CD14-positive monocyte (primary cell): ENCODE results near the gene APOD. TPM values are rescaled to one million over a fixed set of nuclear protein-coding genes. Genes with fewer than 3 reads are reported as not detected.
A peak's percentile ranks its signal among the peaks of the same experiment; 100 is the strongest.

Source experiments
- DNase-seq, 3 donors: peaks; one replicate each; pipeline ENCODE4 v3.0.0-alpha.2; 2011 to 2022
- H2AFZ ChIP-seq: 2 replicates; pipeline ENCODE4 v1.6.0; 2012; ENCODE audit warnings: mild to moderate bottlenecking, low read depth, low read length, inconsistent platforms; ENCODE audit not compliant: insufficient read depth, poor library complexity, severe bottlenecking
- H3K27ac ChIP-seq, 2 donors: 1 replicate in 1 of 2; 2 replicates in 1 of 2; pipeline ENCODE4 v1.5.1; 2012 to 2013; ENCODE audit warnings: low read length in 2 of 2, control low read depth in 1 of 2, inconsistent platforms in 1 of 2, low read depth in 1 of 2, mild to moderate bottlenecking in 1 of 2
- H3K27me3 ChIP-seq, 2 donors: one replicate each; pipeline versions ENCODE4 v1.6.0 to v1.6.1; 2011 to 2013; ENCODE audit warnings: low read length in 2 of 2; ENCODE audit not compliant: control insufficient read depth in 2 of 2, insufficient read depth in 2 of 2
- H3K36me3 ChIP-seq, 2 donors: replicated peaks in 1 of 2; 1 replicate in 1 of 2; 2 replicates in 1 of 2; pipeline versions ENCODE4 v1.5.1 to v1.6.1; 2012 to 2013; ENCODE audit warnings: low read length in 2 of 2, control low read depth in 1 of 2, inconsistent platforms in 1 of 2, mild to moderate bottlenecking in 1 of 2; ENCODE audit not compliant: insufficient read depth in 2 of 2, control insufficient read depth in 1 of 2
- H3K4me1 ChIP-seq, 2 donors: 1 replicate in 1 of 2; 2 replicates in 1 of 2; pipeline versions ENCODE4 v1.5.1 to v1.6.1; 2012 to 2013; ENCODE audit warnings: low read length in 2 of 2, control low read depth in 1 of 2, inconsistent platforms in 1 of 2, mild to moderate bottlenecking in 1 of 2, moderate library complexity in 1 of 2; ENCODE audit not compliant: insufficient read depth in 2 of 2, control insufficient read depth in 1 of 2
- H3K4me2 ChIP-seq: replicated peaks from 2 replicates; pipeline ENCODE3; 2012; ENCODE audit warnings: low read length, moderate library complexity, mild to moderate bottlenecking; ENCODE audit not compliant: poor library complexity, severe bottlenecking; ENCODE audit errors: extremely low read depth
- H3K4me3 ChIP-seq, 3 experiments: fragments of 200-600 bp in 1 of 3; sonication (generic) in 1 of 3; replicated peaks in 1 of 3; 1 replicate in 2 of 3; 2 replicates in 1 of 3; pipeline ENCODE4 v1.5.1; 2011 to 2013; ENCODE audit warnings: low read length in 3 of 3, mild to moderate bottlenecking in 3 of 3, control low read depth in 2 of 3, low read depth in 2 of 3, inconsistent platforms in 1 of 3, moderate library complexity in 1 of 3
- H3K79me2 ChIP-seq: 2 replicates; pipeline ENCODE4 v1.6.0; 2012; ENCODE audit warnings: mild to moderate bottlenecking, control low read depth, inconsistent platforms, low read length, moderate library complexity; ENCODE audit not compliant: insufficient read depth
- H3K9ac ChIP-seq: 2 replicates; pipeline ENCODE4 v1.6.0; 2017; ENCODE audit warnings: low read length, mild to moderate bottlenecking; ENCODE audit not compliant: insufficient read depth, poor library complexity, severe bottlenecking
- H3K9me3 ChIP-seq, 2 donors: replicated peaks in 1 of 2; 1 replicate in 1 of 2; 2 replicates in 1 of 2; pipeline versions ENCODE4 v1.5.1 to v1.6.1; 2012 to 2013; ENCODE audit warnings: low read length in 2 of 2, control low read depth in 1 of 2; ENCODE audit not compliant: control insufficient read depth in 1 of 2, insufficient read depth in 1 of 2
- H4K20me1 ChIP-seq: 2 replicates; pipeline ENCODE4 v1.6.0; 2012; ENCODE audit warnings: mild to moderate bottlenecking, low read length, control low read depth, moderate library complexity; ENCODE audit not compliant: insufficient read depth
- H3K27ac Mint-ChIP-seq, 7 donors: one replicate each; pipeline ENCODE4 v1.8.0; 2020; ENCODE audit warnings: mild to moderate bottlenecking in 7 of 7, mixed read lengths in 7 of 7, moderate library complexity in 6 of 7, inconsistent platforms in 2 of 7
- H3K27me3 Mint-ChIP-seq, 3 donors: one replicate each; pipeline ENCODE4 v1.8.0; 2021 to 2022; ENCODE audit warnings: low read depth in 3 of 3, mild to moderate bottlenecking in 3 of 3, mixed read lengths in 3 of 3, moderate library complexity in 3 of 3, inconsistent platforms in 1 of 3
- H3K36me3 Mint-ChIP-seq, 2 donors: one replicate each; pipeline ENCODE4 v1.8.0; 2020; ENCODE audit warnings: mixed read lengths in 2 of 2, inconsistent platforms in 1 of 2, mild to moderate bottlenecking in 1 of 2
- H3K4me1 Mint-ChIP-seq: one replicate; pipeline ENCODE4 v1.8.0; 2020; ENCODE audit warnings: mild to moderate bottlenecking, mixed read lengths
- H3K4me3 Mint-ChIP-seq, 2 donors: one replicate each; pipeline ENCODE4 v1.8.0; 2020; ENCODE audit warnings: mild to moderate bottlenecking in 2 of 2, mixed read lengths in 2 of 2, moderate library complexity in 1 of 2
- H3K9me3 Mint-ChIP-seq, 7 donors: one replicate each; pipeline ENCODE4 v1.8.0; 2020 to 2022; ENCODE audit warnings: mixed read lengths in 7 of 7, mild to moderate bottlenecking in 6 of 7, moderate library complexity in 6 of 7, inconsistent platforms in 2 of 7
- WGBS: methylation state at CpG from one replicate; pipeline ENCODE4 v1.1.5; 2013; ENCODE audit warnings: missing lambda C conversion rate; ENCODE audit not compliant: insufficient coverage; 5-methylcytosine and 5-hydroxymethylcytosine counted together
- intact Hi-C, 2 donors: fragments of 100-400 bp; cut with micrococcal nuclease; formaldehyde crosslinking; loops; one replicate each; pipeline versions ENCODE4 v1.15.0 to v1.15.1; 2023
- polyA plus RNA-seq, 3 donors: library from polyadenylated mRNA; depleted of rRNA in 1 of 3; unstranded in 2 of 3; stranded (reverse) in 1 of 3; fragments of 300-500 nt in 2 of 3; fragments of >200 nt in 1 of 3; fragmentation: Illumina TruSeq in 2 of 3; gene quantifications; 1 replicate in 2 of 3; 2 replicates in 1 of 3; pipeline ENCODE4 v1.2.3, GENCODE V29; 2012 to 2021
- TF ChIP-seq, protein P1 (sequence below): fragments of 200-600 bp; IDR thresholded peaks from one replicate; pipeline ENCODE4 v1.8.0; 2022; ENCODE audit warnings: antibody characterized with exemption, mild to moderate bottlenecking

The APOD gene
- polyA plus RNA-seq, 3 donors = not detected

DNA sequence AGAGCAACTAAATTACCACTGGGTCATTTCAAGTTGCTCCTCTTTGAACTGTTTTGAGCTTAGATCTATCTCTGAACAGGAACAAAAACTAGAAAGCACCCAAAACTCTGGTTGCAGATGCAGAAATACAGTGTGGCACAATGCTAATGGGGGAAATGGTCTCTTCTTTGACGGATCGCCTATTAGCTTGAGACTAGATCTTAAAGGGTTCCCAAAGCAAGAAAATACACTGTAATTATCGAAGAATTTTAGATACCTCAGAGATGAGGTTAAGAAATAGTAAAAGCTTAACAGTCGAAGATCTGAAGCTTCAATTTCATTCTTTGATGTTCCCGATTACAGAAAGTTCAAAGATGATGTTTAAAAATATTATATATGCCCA is 41.4 kb downstream of the APOD start:
- no peaks in the 10 kb centered on the region for H3K9me3 ChIP-seq
- H3K4me2 ChIP-seq = peak overlapping the region; percentile 81
- Mint-ChIP-seq H3K36me3 (peaks cover 0 to 8% of the 10 kb centered on the region in 2 donors), H3K27ac (peak overlapping the region; percentile 93 to 98 (median 96)), H3K9me3 (peaks cover 0 to 2% (median 0%) of the 10 kb centered on the region in 7 donors), H3K4me3 (peak overlapping the region; percentile 89 to 94), H3K4me1 (peaks cover 62% of the 10 kb centered on the region), H3K27me3 (peaks cover 17 to 25% (median 24%) of the 10 kb centered on the region in 3 donors)
- peaks cover 59% of the 10 kb centered on the region for H3K79me2 ChIP-seq
- TF ChIP-seq, protein P1, sequence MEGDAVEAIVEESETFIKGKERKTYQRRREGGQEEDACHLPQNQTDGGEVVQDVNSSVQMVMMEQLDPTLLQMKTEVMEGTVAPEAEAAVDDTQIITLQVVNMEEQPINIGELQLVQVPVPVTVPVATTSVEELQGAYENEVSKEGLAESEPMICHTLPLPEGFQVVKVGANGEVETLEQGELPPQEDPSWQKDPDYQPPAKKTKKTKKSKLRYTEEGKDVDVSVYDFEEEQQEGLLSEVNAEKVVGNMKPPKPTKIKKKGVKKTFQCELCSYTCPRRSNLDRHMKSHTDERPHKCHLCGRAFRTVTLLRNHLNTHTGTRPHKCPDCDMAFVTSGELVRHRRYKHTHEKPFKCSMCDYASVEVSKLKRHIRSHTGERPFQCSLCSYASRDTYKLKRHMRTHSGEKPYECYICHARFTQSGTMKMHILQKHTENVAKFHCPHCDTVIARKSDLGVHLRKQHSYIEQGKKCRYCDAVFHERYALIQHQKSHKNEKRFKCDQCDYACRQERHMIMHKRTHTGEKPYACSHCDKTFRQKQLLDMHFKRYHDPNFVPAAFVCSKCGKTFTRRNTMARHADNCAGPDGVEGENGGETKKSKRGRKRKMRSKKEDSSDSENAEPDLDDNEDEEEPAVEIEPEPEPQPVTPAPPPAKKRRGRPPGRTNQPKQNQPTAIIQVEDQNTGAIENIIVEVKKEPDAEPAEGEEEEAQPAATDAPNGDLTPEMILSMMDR = no peak
- no CpG with 5 or more reads among the region's 5 CpGs for WGBS
- peak; percentile 31 to 53 (median 43) for DNase-seq
- H3K4me3 ChIP-seq = peak overlapping the region; percentile 73 to 91 (median 89)
- H3K36me3 ChIP-seq = no peaks in the 10 kb centered on the region
- H4K20me1 ChIP-seq = peaks cover 61% of the 10 kb centered on the region
- intact Hi-C loops = loop anchor here (5.0 to 10.0 kb wide), 3 partner anchors 100 to 362 kb away; partner anchors contain the start of genes ACAP2 (in 1 of the 2), TNK2 (in 1 of the 2) and XXYLT1 (in 1 of the 2)
- H2AFZ ChIP-seq = peak overlapping the region; percentile 79
- peak overlapping the region; percentile 84 to 92 for H3K27ac ChIP-seq
- peaks cover 30 to 42% of the 10 kb centered on the region in 2 donors for H3K4me1 ChIP-seq
- peak overlapping the region; percentile 98 for H3K9ac ChIP-seq
- peaks cover 8 to 16% of the 10 kb centered on the region in 2 donors for H3K27me3 ChIP-seq

DNA sequence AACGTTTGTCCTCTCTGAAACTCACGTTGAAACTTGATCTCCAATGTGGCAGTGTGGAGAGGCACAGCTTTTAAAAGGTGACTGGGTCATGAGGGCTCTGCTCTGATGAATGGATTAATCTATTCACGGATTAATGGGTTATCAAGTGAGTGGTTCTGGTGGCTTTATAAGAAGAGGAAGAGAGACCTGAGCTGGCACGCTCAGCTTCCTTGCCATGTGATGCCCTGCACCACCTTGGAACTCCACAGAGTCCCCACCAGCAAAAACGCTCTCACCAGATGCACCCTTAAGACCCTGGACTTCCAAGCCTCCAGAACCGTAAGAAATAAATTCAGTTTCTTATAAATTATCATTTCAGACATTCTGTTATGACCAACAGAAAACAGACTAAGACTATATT is 43.2 kb downstream of the APOD start:
- TF ChIP-seq, protein P1 = no peak
- H3K36me3 Mint-ChIP-seq = peaks cover under 1 to 11% of the 10 kb centered on the region in 2 donors
- peak overlapping the region; percentile 81 for H3K4me2 ChIP-seq
- H3K79me2 ChIP-seq = peaks cover 77% of the 10 kb centered on the region
- peaks cover 79% of the 10 kb centered on the region for H4K20me1 ChIP-seq
- peak overlapping the region in 1 of 2 donors; percentile 43 for H3K4me3 Mint-ChIP-seq
- intact Hi-C loops = loop anchor here (5.0 to 10.0 kb wide), 3 partner anchors 98 to 364 kb away; partner anchors contain the start of genes ACAP2 (in 1 of the 2), TNK2 (in 1 of the 2) and XXYLT1 (in 1 of the 2)
- H3K4me3 ChIP-seq = no peak overlapping the region
- peaks cover 0 to 2% (median 0%) of the 10 kb centered on the region in 7 donors for H3K9me3 Mint-ChIP-seq
- 27% methylated on average over 3 of the region's 6 CpGs for WGBS
- DNase-seq = no peak
- no peaks in the 10 kb centered on the region for H3K9me3 ChIP-seq
- H3K36me3 ChIP-seq = no peaks in the 10 kb centered on the region
- H3K4me1 ChIP-seq = peaks cover 27 to 33% of the 10 kb centered on the region in 2 donors
- peaks cover 8 to 16% of the 10 kb centered on the region in 2 donors for H3K27me3 ChIP-seq
- H3K27ac ChIP-seq = no peak overlapping the region
- H2AFZ ChIP-seq = no peak overlapping the region
- H3K27me3 Mint-ChIP-seq = peaks cover 14 to 22% (median 22%) of the 10 kb centered on the region in 3 donors
- H3K27ac Mint-ChIP-seq = no peak overlapping the region
- no peak overlapping the region for H3K9ac ChIP-seq
- H3K4me1 Mint-ChIP-seq = peaks cover 50% of the 10 kb centered on the region
